ENCODE results near the gene OR5AK2.

The OR5AK2 gene

GRCh38 chr11:56977314-56977713 lies 11.4 kb upstream of the OR5AK2 start:
- no peak for TF ChIP-seq CTCF (IDR thresholded peaks at IDR 0.05; ENCODE audit: low read depth, low read length)

GRCh38 chr11:56990702-56991101 lies 2.0 kb downstream of the OR5AK2 start:
- no peak for TF ChIP-seq CTCF (IDR thresholded peaks at IDR 0.05; ENCODE audit: low read depth, low read length)
- no peak overlapping the region for H3K4me3 ChIP-seq (ENCODE audit: low read depth, low read length)

More at GRCh38 chr11:56977314-56977713, 11.4 kb upstream of the OR5AK2 start:
- no peak overlapping the region for H3K4me3 ChIP-seq (ENCODE audit: low read depth, low read length)

- no peak overlapping the region for H3K4me3 ChIP-seq (ENCODE audit: low read depth, low read length)
- no peak for TF ChIP-seq CTCF (IDR thresholded peaks at IDR 0.05; ENCODE audit: low read depth, low read length)
Measured at GRCh38 chr11:56994532-56994931, 5.8 kb downstream of the OR5AK2 start.

- H3K4me3 ChIP-seq (ENCODE audit: low read depth, low read length), result no peak overlapping the region
- TF ChIP-seq CTCF (IDR thresholded peaks at IDR 0.05; ENCODE audit: low read depth, low read length), result peak; percentile 48
Measured at GRCh38 chr11:57001674-57002401, 13.1 kb downstream of the OR5AK2 start.

GRCh38 chr11:57008373-57008772 lies 19.7 kb downstream of the OR5AK2 start:
- H3K4me3 ChIP-seq (ENCODE audit: low read depth, low read length), result no peak overlapping the region
- TF ChIP-seq CTCF (IDR thresholded peaks at IDR 0.05; ENCODE audit: low read depth, low read length), result no peak

GRCh38 chr11:57015679-57016078 lies 27.0 kb downstream of the OR5AK2 start:
- no peak for TF ChIP-seq CTCF (IDR thresholded peaks at IDR 0.05; ENCODE audit: low read depth, low read length)
- no peak overlapping the region for H3K4me3 ChIP-seq (ENCODE audit: low read depth, low read length)

- no peak for TF ChIP-seq CTCF (IDR thresholded peaks at IDR 0.05; ENCODE audit: low read depth, low read length)
- H3K4me3 ChIP-seq (ENCODE audit: low read depth, low read length), result no peak overlapping the region
Measured at GRCh38 chr11:57031556-57031955, 42.8 kb downstream of the OR5AK2 start.

Data from WI38 (cell line).